ENCODE measurements around the gene AADACL3.
"Not testable (repeated sequence)": the region's sequence is repeated elsewhere in the genome, so short reads cannot be mapped to it uniquely, and the experiment has no call there.

The AADACL3 gene

GRCh38 chr1:12715896-12716437 lies at the start of gene AADACL3:
AADACL3 (plus strand) TSS chr1:12716110; CDS start chr1:12716177, 67 bp downstream.
- DNase-seq = no peak

GRCh38 chr1:12666141-12666735 lies 49.7 kb upstream of the AADACL3 start:
- DNase-seq = no peak

GRCh38 chr1:12669529-12670068 lies 46.3 kb upstream of the AADACL3 start:
- no peak for DNase-seq

GRCh38 chr1:12674358-12674757 lies 41.6 kb upstream of the AADACL3 start:
- DNase-seq = no peak

- not testable (repeated sequence) for DNase-seq
These were observed 39.8 kb upstream of the AADACL3 start for GRCh38 chr1:12676122-12676521.

- DNase-seq = no peak
These were observed 38.3 kb upstream of the AADACL3 start for GRCh38 chr1:12677565-12677964.

- no peak for DNase-seq
These were observed 37.6 kb upstream of the AADACL3 start for GRCh38 chr1:12678350-12678749.

- no peak for DNase-seq
These were observed 37.1 kb upstream of the AADACL3 start for GRCh38 chr1:12678820-12679219.

GRCh38 chr1:12690156-12690555 lies 25.8 kb upstream of the AADACL3 start:
- DNase-seq = no peak

GRCh38 chr1:12692967-12693782 lies 22.7 kb upstream of the AADACL3 start:
- DNase-seq = no peak

- no peak for DNase-seq
These were observed 19.3 kb upstream of the AADACL3 start for GRCh38 chr1:12696658-12697057.

- DNase-seq = no peak
These were observed 18.5 kb upstream of the AADACL3 start for GRCh38 chr1:12697397-12697796.

GRCh38 chr1:12703821-12704451 lies 12.0 kb upstream of the AADACL3 start:
- no peak for DNase-seq

- no peak for DNase-seq
These were observed 9.8 kb upstream of the AADACL3 start for GRCh38 chr1:12706061-12706460.

GRCh38 chr1:12708396-12709090 lies 7.4 kb upstream of the AADACL3 start:
- no peak for DNase-seq

- no peak for DNase-seq
These were observed 6.8 kb upstream of the AADACL3 start for GRCh38 chr1:12709091-12709491.

GRCh38 chr1:12709696-12710095 lies 6.2 kb upstream of the AADACL3 start:
- no peak for DNase-seq

- DNase-seq = no peak
These were observed 4.4 kb upstream of the AADACL3 start for GRCh38 chr1:12711536-12711935.

GRCh38 chr1:12712076-12712475 lies 3.8 kb upstream of the AADACL3 start:
- no peak for DNase-seq

GRCh38 chr1:12712929-12713328 lies 3.0 kb upstream of the AADACL3 start:
- DNase-seq = no peak

GRCh38 chr1:12713651-12714050 lies 2.3 kb upstream of the AADACL3 start:
- not testable (repeated sequence) for DNase-seq

- no peak for DNase-seq
These were observed 1.0 kb upstream of the AADACL3 start for GRCh38 chr1:12714710-12715475.

Data from NCI-H526 (cell line).